GM06990 (cell line): ENCODE measurements around the gene SNX18.

Experiments
- DNase-seq: peaks from one replicate; pipeline ENCODE4 v3.0.0-alpha.2; 2011; ENCODE audit not compliant: insufficient read length; ENCODE audit errors: extremely low read depth
- H3K27me3 ChIP-seq: replicated peaks from 2 replicates; pipeline ENCODE4 v1.6.0; 2011; ENCODE audit warnings: low read length; ENCODE audit not compliant: control insufficient read depth, insufficient read depth
- H3K36me3 ChIP-seq: 2 replicates; pipeline ENCODE4 v1.5.1; 2011; ENCODE audit warnings: low read length; ENCODE audit not compliant: control insufficient read depth, insufficient read depth
- H3K4me3 ChIP-seq: replicated peaks from 2 replicates; pipeline ENCODE4 v1.5.1; 2011; ENCODE audit warnings: low read depth, mild to moderate bottlenecking, control low read depth, low read length
- CTCF ChIP-seq: IDR thresholded peaks from 2 replicates; pipeline ENCODE4 v1.5.1; 2011; ENCODE audit warnings: low read length, control low read depth, mild to moderate bottlenecking, inconsistent platforms; ENCODE audit not compliant: insufficient read depth, poor library complexity, severe bottlenecking

SNX18 gene, protein sequence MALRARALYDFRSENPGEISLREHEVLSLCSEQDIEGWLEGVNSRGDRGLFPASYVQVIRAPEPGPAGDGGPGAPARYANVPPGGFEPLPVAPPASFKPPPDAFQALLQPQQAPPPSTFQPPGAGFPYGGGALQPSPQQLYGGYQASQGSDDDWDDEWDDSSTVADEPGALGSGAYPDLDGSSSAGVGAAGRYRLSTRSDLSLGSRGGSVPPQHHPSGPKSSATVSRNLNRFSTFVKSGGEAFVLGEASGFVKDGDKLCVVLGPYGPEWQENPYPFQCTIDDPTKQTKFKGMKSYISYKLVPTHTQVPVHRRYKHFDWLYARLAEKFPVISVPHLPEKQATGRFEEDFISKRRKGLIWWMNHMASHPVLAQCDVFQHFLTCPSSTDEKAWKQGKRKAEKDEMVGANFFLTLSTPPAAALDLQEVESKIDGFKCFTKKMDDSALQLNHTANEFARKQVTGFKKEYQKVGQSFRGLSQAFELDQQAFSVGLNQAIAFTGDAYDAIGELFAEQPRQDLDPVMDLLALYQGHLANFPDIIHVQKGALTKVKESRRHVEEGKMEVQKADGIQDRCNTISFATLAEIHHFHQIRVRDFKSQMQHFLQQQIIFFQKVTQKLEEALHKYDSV

GRCh38 chr5:54517512-54518145 is at the start of gene SNX18:
Gene SNX18, plus strand, starts transcription at chr5:54517759. Its CDS starts 194 bp downstream, at chr5:54517953.
- Histone ChIP-seq H3K4me3 (peak within 1 kb of the TSS; percentile 63), H3K27me3 (no peaks in the 10 kb centered on the region), H3K36me3 (no peaks in the 10 kb centered on the region)
- peak; percentile 91 for DNase-seq
- TF ChIP-seq CTCF, result peak; percentile 78

- H3K4me3 ChIP-seq, result no peak overlapping the region; the same call in 1 of the 2 replicates
- H3K27me3 ChIP-seq, result no peaks in the 10 kb centered on the region
- DNase-seq, result no peak
- TF ChIP-seq CTCF, result no peak
- H3K36me3 ChIP-seq, result no peaks in the 10 kb centered on the region
Observed at GRCh38 chr5:54469622-54470021, 47.9 kb upstream of the SNX18 start.

- no peaks in the 10 kb centered on the region for H3K27me3 ChIP-seq
- H3K36me3 ChIP-seq, result no peaks in the 10 kb centered on the region
- no peak for DNase-seq
- no peak overlapping the region for H3K4me3 ChIP-seq
- TF ChIP-seq CTCF, result no peak
Observed at GRCh38 chr5:54470128-54470527, 47.4 kb upstream of the SNX18 start.

GRCh38 chr5:54470677-54471076 is 46.9 kb upstream of the SNX18 start:
- no peaks in the 10 kb centered on the region for H3K27me3 ChIP-seq
- no peak for DNase-seq
- H3K4me3 ChIP-seq, result no peak overlapping the region
- H3K36me3 ChIP-seq, result no peaks in the 10 kb centered on the region
- TF ChIP-seq CTCF, result no peak

DNA sequence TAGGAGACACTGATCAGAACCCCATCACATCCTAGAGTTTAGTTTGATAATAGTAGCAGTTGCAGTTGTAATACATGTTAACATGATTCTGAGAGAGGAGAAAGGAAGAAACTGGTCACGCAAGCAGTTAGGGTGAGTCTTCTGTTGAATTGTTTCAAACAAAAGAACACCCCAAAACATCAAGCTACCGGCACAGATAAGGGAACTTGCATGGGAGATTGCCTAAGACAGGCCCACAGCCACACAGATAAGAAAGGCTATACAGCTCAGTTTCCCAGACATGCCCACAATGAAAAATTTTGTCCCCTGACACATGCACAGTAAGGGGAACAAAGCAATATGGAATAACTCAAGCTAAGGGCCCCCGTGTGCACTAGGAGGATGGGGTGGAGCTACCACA is 46.2 kb upstream of the SNX18 start:
- no peaks in the 10 kb centered on the region for H3K27me3 ChIP-seq
- no peak for TF ChIP-seq CTCF
- no peak for DNase-seq

More for the DNA sequence above, 46.2 kb upstream of the SNX18 start:
- no peak overlapping the region for H3K4me3 ChIP-seq
- no peaks in the 10 kb centered on the region for H3K36me3 ChIP-seq
